ENCODE results near the gene PPCS.

The PPCS gene

DNA sequence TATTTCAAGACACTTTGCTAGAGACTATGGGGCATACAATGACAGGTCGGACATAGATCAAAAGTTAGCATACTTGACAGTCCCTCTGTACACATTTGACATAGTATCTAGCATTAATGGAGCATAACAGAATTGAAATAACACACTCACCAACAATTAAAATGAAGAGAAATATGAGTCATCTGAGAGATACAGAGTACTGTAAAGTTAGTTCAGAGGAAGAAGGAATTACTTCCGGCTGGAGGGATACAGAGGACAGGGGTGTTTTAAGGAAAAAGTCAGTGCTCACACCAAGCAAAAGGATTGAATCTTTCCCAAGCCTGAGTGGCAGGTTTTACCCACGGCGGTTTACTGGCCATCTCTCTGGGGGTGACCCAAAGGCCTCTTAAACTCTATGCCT lies 3.0 kb upstream of the PPCS start:
- TF ChIP-seq, protein P1, sequence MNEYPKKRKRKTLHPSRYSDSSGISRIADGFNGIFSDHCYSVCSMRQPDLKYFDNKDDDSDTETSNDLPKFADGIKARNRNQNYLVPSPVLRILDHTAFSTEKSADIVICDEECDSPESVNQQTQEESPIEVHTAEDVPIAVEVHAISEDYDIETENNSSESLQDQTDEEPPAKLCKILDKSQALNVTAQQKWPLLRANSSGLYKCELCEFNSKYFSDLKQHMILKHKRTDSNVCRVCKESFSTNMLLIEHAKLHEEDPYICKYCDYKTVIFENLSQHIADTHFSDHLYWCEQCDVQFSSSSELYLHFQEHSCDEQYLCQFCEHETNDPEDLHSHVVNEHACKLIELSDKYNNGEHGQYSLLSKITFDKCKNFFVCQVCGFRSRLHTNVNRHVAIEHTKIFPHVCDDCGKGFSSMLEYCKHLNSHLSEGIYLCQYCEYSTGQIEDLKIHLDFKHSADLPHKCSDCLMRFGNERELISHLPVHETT (tag by site-specific recombination; IDR thresholded peaks at IDR 0.05): no peak
- TF ChIP-seq ZNF521 (tag by site-specific recombination; IDR thresholded peaks at IDR 0.05): no peak
- TF ChIP-seq, protein P2, sequence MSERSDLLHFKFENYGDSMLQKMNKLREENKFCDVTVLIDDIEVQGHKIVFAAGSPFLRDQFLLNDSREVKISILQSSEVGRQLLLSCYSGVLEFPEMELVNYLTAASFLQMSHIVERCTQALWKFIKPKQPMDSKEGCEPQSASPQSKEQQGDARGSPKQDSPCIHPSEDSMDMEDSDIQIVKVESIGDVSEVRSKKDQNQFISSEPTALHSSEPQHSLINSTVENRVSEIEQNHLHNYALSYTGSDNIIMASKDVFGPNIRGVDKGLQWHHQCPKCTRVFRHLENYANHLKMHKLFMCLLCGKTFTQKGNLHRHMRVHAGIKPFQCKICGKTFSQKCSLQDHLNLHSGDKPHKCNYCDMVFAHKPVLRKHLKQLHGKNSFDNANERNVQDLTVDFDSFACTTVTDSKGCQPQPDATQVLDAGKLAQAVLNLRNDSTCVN (tag by site-specific recombination; optimal IDR thresholded peaks at IDR 0.05): no peak
- TF ChIP-seq ZNF571 (tag by site-specific recombination; IDR thresholded peaks at IDR 0.05): no peak
- no peak for TF ChIP-seq ZNF214 (tag by site-specific recombination; IDR thresholded peaks at IDR 0.05; ENCODE audit: borderline replicate concordance)
- TF ChIP-seq, protein P3, sequence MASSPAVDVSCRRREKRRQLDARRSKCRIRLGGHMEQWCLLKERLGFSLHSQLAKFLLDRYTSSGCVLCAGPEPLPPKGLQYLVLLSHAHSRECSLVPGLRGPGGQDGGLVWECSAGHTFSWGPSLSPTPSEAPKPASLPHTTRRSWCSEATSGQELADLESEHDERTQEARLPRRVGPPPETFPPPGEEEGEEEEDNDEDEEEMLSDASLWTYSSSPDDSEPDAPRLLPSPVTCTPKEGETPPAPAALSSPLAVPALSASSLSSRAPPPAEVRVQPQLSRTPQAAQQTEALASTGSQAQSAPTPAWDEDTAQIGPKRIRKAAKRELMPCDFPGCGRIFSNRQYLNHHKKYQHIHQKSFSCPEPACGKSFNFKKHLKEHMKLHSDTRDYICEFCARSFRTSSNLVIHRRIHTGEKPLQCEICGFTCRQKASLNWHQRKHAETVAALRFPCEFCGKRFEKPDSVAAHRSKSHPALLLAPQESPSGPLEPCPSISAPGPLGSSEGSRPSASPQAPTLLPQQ (tag by site-specific recombination; IDR thresholded peaks at IDR 0.05): no peak
- no peak for TF ChIP-seq ZNF221 (tag by site-specific recombination; IDR thresholded peaks at IDR 0.05; ENCODE audit: borderline replicate concordance)
- TF ChIP-seq RBAK (tag by site-specific recombination; IDR thresholded peaks at IDR 0.05): no peak
- TF ChIP-seq, protein P4, sequence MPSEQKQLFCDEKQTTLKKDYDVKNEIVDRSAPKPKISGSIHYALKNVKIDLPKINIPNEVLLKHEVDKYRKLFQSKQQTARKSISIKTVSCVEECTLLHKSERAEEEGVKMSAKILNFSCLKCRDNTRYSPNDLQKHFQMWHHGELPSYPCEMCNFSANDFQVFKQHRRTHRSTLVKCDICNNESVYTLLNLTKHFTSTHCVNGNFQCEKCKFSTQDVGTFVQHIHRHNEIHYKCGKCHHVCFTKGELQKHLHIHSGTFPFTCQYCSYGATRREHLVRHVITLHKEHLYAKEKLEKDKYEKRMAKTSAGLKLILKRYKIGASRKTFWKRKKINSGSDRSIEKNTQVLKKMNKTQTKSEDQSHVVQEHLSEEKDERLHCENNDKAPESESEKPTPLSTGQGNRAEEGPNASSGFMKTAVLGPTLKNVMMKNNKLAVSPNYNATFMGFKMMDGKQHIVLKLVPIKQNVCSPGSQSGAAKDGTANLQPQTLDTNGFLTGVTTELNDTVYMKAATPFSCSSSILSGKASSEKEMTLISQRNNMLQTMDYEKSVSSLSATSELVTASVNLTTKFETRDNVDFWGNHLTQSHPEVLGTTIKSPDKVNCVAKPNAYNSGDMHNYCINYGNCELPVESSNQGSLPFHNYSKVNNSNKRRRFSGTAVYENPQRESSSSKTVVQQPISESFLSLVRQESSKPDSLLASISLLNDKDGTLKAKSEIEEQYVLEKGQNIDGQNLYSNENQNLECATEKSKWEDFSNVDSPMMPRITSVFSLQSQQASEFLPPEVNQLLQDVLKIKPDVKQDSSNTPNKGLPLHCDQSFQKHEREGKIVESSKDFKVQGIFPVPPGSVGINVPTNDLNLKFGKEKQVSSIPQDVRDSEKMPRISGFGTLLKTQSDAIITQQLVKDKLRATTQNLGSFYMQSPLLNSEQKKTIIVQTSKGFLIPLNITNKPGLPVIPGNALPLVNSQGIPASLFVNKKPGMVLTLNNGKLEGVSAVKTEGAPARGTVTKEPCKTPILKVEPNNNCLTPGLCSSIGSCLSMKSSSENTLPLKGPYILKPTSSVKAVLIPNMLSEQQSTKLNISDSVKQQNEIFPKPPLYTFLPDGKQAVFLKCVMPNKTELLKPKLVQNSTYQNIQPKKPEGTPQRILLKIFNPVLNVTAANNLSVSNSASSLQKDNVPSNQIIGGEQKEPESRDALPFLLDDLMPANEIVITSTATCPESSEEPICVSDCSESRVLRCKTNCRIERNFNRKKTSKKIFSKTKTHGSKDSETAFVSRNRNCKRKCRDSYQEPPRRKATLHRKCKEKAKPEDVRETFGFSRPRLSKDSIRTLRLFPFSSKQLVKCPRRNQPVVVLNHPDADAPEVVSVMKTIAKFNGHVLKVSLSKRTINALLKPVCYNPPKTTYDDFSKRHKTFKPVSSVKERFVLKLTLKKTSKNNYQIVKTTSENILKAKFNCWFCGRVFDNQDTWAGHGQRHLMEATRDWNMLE (tag by site-specific recombination; conservative IDR thresholded peaks at IDR 0.05; ENCODE audit: low read depth): 0 out of 2 replicates have a peak, but pooled peaks have one; percentile 18
- no peak for TF ChIP-seq ZNF426 (tag by site-specific recombination; IDR thresholded peaks at IDR 0.05)
- TF ChIP-seq ZNF324 (tag by site-specific recombination; IDR thresholded peaks at IDR 0.05): no peak
- TF ChIP-seq, protein P5, sequence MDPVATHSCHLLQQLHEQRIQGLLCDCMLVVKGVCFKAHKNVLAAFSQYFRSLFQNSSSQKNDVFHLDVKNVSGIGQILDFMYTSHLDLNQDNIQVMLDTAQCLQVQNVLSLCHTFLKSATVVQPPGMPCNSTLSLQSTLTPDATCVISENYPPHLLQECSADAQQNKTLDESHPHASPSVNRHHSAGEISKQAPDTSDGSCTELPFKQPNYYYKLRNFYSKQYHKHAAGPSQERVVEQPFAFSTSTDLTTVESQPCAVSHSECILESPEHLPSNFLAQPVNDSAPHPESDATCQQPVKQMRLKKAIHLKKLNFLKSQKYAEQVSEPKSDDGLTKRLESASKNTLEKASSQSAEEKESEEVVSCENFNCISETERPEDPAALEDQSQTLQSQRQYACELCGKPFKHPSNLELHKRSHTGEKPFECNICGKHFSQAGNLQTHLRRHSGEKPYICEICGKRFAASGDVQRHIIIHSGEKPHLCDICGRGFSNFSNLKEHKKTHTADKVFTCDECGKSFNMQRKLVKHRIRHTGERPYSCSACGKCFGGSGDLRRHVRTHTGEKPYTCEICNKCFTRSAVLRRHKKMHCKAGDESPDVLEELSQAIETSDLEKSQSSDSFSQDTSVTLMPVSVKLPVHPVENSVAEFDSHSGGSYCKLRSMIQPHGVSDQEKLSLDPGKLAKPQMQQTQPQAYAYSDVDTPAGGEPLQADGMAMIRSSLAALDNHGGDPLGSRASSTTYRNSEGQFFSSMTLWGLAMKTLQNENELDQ (tag by site-specific recombination; IDR thresholded peaks at IDR 0.05; ENCODE audit: low read depth): no peak
- no peak for TF ChIP-seq TCF7L2 (IDR thresholded peaks at IDR 0.05; ENCODE audit: borderline replicate concordance, low read depth, low read length)
- TF ChIP-seq ZBTB17 (tag by site-specific recombination; IDR thresholded peaks at IDR 0.05): no peak
- 0 out of 2 replicates have a peak, but pooled peaks have one; percentile 47 for TF ChIP-seq SP7 (tag by site-specific recombination; IDR thresholded peaks at IDR 0.05)
- no peak for TF ChIP-seq ZNF350 (tag by site-specific recombination; IDR thresholded peaks at IDR 0.05)
- no peak for TF ChIP-seq ZNF19 (tag by site-specific recombination; IDR thresholded peaks at IDR 0.05; ENCODE audit: low read depth)
- CTCF ChIA-PET: no interaction called here

More for the DNA sequence above, 3.0 kb upstream of the PPCS start:
- H3K36me3 ChIP-seq (ENCODE audit: control insufficient read depth in 2 of 2, insufficient read depth in 1 of 2, low read length in 2 of 2): peaks cover 5 to 7% of the 10 kb centered on the region in 2 experiments; a peak in 2 of 3 replicates
- 0 out of 2 replicates have a peak, but pooled peaks cover 3% of the 10 kb centered on the region for H3K4me1 ChIP-seq (ENCODE audit: control insufficient read depth, insufficient read depth, low read length)
- POLR2A ChIA-PET: no interaction called here
- no peaks in the 10 kb centered on the region for H3K9me3 ChIP-seq (ENCODE audit: control insufficient read depth, insufficient read depth, low read depth, low read length)
- no peak overlapping the region for H3K27ac ChIP-seq (ENCODE audit: extremely low read depth, low read depth, low read length)
- H3K4me3 ChIP-seq (ENCODE audit: low read depth, low read length): no peak overlapping the region

All from HEK293 (cell line).